Panc1 (cell line): ENCODE results near the gene MYRFL. TPM values are rescaled to one million over a fixed set of nuclear protein-coding genes. Genes with fewer than 3 reads are reported as not detected.

Experiments used
- ATAC-seq: fragments of 200-7000 bp; cut with Tn5 transposase; 2 replicates; pipeline ENCODE4 v1.9.1; 2020; ENCODE audit warnings: mild to moderate bottlenecking, moderate library complexity
- BruUV-seq: library from RNA; stranded (reverse); fragments of 400-500 nt; replicated peaks from 2 replicates; lab custom pipeline; 2021; lab: Mats Ljungman, UMichigan
- CTCF ChIA-PET: fragments of 300-600 bp; sonication (Branson Sonifier 250); formaldehyde crosslinking; loops from one replicate; lab custom pipeline; 2022; ENCODE audit warnings: antibody characterized with exemption; lab: Charles Lee
- POLR2A ChIA-PET: fragments of 300-600 bp; sonication (Branson Sonifier 250); formaldehyde crosslinking; loops from one replicate; lab custom pipeline; 2022; ENCODE audit warnings: antibody characterized with exemption; lab: Charles Lee
- DNase-seq: peaks from one replicate; pipeline ENCODE4 v3.0.0-alpha.2; 2010; ENCODE audit warnings: low read depth, low spot score
- H3K27ac ChIP-seq: 2 replicates; pipeline ENCODE4 v1.5.1; 2011; ENCODE audit warnings: mild to moderate bottlenecking, low read length, inconsistent platforms
- H3K27me3 ChIP-seq: fragments of 200-500 bp; sonication (Bioruptor generic); 2 replicates; pipeline ENCODE4 v1.6.0; 2014; ENCODE audit warnings: low read length, inconsistent platforms; ENCODE audit not compliant: control insufficient read depth, insufficient read depth
- H3K36me3 ChIP-seq: fragments of 200-500 bp; sonication (Bioruptor generic); 2 replicates; pipeline ENCODE4 v1.5.1; 2014; ENCODE audit warnings: inconsistent platforms, mild to moderate bottlenecking, low read length, moderate library complexity; ENCODE audit not compliant: control insufficient read depth, insufficient read depth
- H3K4me1 ChIP-seq: 2 replicates; pipeline ENCODE4 v1.5.1; 2011; ENCODE audit warnings: inconsistent platforms, mild to moderate bottlenecking, low read length, moderate library complexity; ENCODE audit not compliant: control insufficient read depth, insufficient read depth
- H3K4me3 ChIP-seq, 2 experiments: 2 replicates each; pipeline ENCODE4 v1.5.1; 2011 to 2012; ENCODE audit warnings: low read depth in 2 of 2, low read length in 2 of 2, mild to moderate bottlenecking in 2 of 2, inconsistent platforms in 1 of 2, moderate library complexity in 1 of 2
- H3K9me3 ChIP-seq: fragments of 200-500 bp; sonication (Bioruptor generic); 2 replicates; pipeline ENCODE4 v1.5.1; 2014; ENCODE audit warnings: low read depth, mild to moderate bottlenecking, inconsistent platforms, low read length, moderate library complexity; ENCODE audit not compliant: control insufficient read depth, insufficient read depth
- CTCF ChIP-seq: fragments of 450-650 bp; IDR thresholded peaks from 2 replicates; pipeline ENCODE4 v1.5.1; 2017; ENCODE audit warnings: mild to moderate bottlenecking
- POLR2AphosphoS5 ChIP-seq: IDR thresholded peaks from 2 replicates; pipeline ENCODE4 v1.6.1; 2012; ENCODE audit warnings: mild to moderate bottlenecking, low read depth, low read length, moderate library complexity
- REST ChIP-seq, 2 experiments: IDR thresholded peaks; 2 replicates each; pipeline ENCODE4 v1.6.1; 2011 to 2012; ENCODE audit warnings: low read depth in 2 of 2, control low read depth in 1 of 2, low read length in 1 of 2, mild to moderate bottlenecking in 1 of 2, moderate library complexity in 1 of 2; ENCODE audit not compliant: insufficient read depth in 1 of 2
- SIN3A ChIP-seq: IDR thresholded peaks from 2 replicates; pipeline ENCODE4 v1.6.1; 2012; ENCODE audit warnings: low read depth, mild to moderate bottlenecking, low read length, moderate library complexity, borderline replicate concordance; ENCODE audit not compliant: insufficient read depth
- TCF7L2 ChIP-seq: IDR thresholded peaks from 2 replicates; pipeline ENCODE4 v1.6.1; 2011; ENCODE audit warnings: mild to moderate bottlenecking, low read depth, low read length, inconsistent platforms
- in situ Hi-C: cut with HindIII; loops from 2 replicates; pipeline ENCODE4 v1.10.0; 2016; ENCODE audit warnings: low sequenced_read_pairs, low pct_unique_long_range_greater_than_20kb
- intact Hi-C: fragments of 100-400 bp; cut with micrococcal nuclease; formaldehyde crosslinking; loops from one replicate; pipeline ENCODE4 v1.10.0; 2022; ENCODE audit not compliant: unreplicated experiment
- total RNA-seq: library from RNA; stranded (reverse); gene quantifications from one replicate; pipeline ENCODE4 v1.2.1, GENCODE V29; 2021; ENCODE audit not compliant: unreplicated experiment

The MYRFL gene
- total RNA-seq, 1 experiment from 2014 or later = not detected

GRCh38 chr12:69872804-69873203 lies 47.8 kb downstream of the MYRFL start:
- intact Hi-C loops = no loop called here
- in situ Hi-C loops = no loop called here
- no peak for TF ChIP-seq SIN3A

GRCh38 chr12:69873429-69873828 lies 48.4 kb downstream of the MYRFL start:
- TF ChIP-seq SIN3A = no peak
- TF ChIP-seq REST (IDR thresholded peaks at IDR 0.05; ENCODE audit: insufficient read depth in 1 of 2, low read depth in 2 of 2, low read length in 1 of 2) = no peak
- no peak for TF ChIP-seq CTCF
- TF ChIP-seq POLR2AphosphoS5 = no peak
- BruUV-seq = no TSS peak
- POLR2A ChIA-PET = interaction anchor here (0.6 kb wide), 1 partner anchor 1576 kb away, joined by 3 read pairs; no protein-coding TSS in a partner anchor
- Histone ChIP-seq H3K36me3 (no peaks in the 10 kb centered on the region), H3K27ac (no peak overlapping the region), H3K4me3 (no peak overlapping the region), H3K4me1 (no peaks in the 10 kb centered on the region), H3K9me3 (no peaks in the 10 kb centered on the region), H3K27me3 (no peaks in the 10 kb centered on the region; the same call in 1 of the 2 replicates)
- intact Hi-C loops = no loop called here
- in situ Hi-C loops = no loop called here
- ATAC-seq = no peak
- CTCF ChIA-PET = no interaction called here
- DNase-seq = no peak

More at GRCh38 chr12:69872804-69873203, 47.8 kb downstream of the MYRFL start:
- no TSS peak for BruUV-seq
- DNase-seq (no peak), ATAC-seq (no peak)
- Histone ChIP-seq H3K27ac (no peak overlapping the region), H3K27me3 (no peaks in the 10 kb centered on the region; the same call in 1 of the 2 replicates), H3K4me3 (no peak overlapping the region), H3K4me1 (no peaks in the 10 kb centered on the region), H3K9me3 (no peaks in the 10 kb centered on the region), H3K36me3 (no peaks in the 10 kb centered on the region)
- ChIA-PET CTCF (no interaction called here), POLR2A (interaction anchor here (0.6 kb wide), 1 partner anchor 1577 kb away, joined by 3 read pairs; no protein-coding TSS in a partner anchor)

GRCh38 chr12:69874606-69875005 lies 49.6 kb downstream of the MYRFL start:
- Histone ChIP-seq H3K27ac (no peak overlapping the region), H3K27me3 (peaks cover 1% of the 10 kb centered on the region; the same call in 1 of the 2 replicates), H3K4me3 (no peak overlapping the region), H3K36me3 (no peaks in the 10 kb centered on the region), H3K9me3 (no peaks in the 10 kb centered on the region), H3K4me1 (no peaks in the 10 kb centered on the region)
- ATAC-seq (no peak), DNase-seq (no peak)
- ChIA-PET CTCF (no interaction called here), POLR2A (no interaction called here)
- intact Hi-C loops = loop anchor here (5.0 kb wide), 1 partner anchor 853 kb away; no protein-coding TSS in a partner anchor
- TF ChIP-seq REST (IDR thresholded peaks at IDR 0.05; ENCODE audit: insufficient read depth in 1 of 2, low read depth in 2 of 2, low read length in 1 of 2) (no peak), POLR2AphosphoS5 (no peak), TCF7L2 (no peak), CTCF (no peak), SIN3A (no peak)
- in situ Hi-C loops = no loop called here
- no TSS peak for BruUV-seq
